Occipital lobe (tissue), 2 donors: ENCODE results near the gene TNIP1. TPM values are rescaled to one million over a fixed set of nuclear protein-coding genes. Genes with fewer than 3 reads are reported as not detected.

Experiments
- DNase-seq: peaks from one replicate; lab custom pipeline; 2025; lab: John Stamatoyannopoulos, UW
- total RNA-seq: library from RNA; depleted of rRNA; stranded (reverse); fragments of >200 nt; gene quantifications from one replicate; pipeline ENCODE4 v1.2.3, GENCODE V29; 2014

Gene TNIP1
- total RNA-seq, 1 donor from 2014 or later: 18.1 TPM

DNA sequence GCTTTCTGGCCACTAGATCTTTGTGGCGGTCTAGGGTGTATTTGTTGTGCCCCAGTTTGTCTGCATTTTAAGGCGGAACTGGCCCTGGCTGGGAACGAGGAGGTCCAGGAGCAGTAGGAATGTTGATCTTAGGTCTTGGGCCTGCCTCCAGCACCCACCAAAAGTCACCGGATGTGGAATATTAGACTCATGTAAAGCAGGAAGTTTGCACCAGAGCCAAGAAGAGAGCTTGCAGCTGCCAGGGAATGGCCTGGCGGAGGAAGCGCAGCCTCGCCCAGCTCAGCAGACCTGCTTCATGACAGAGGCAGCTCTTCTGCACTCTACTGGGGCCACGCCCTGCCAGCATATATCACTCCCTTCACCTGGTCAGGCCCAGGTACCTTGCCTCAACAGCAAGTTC, 57.2 kb downstream of the TNIP1 start:
- no peak for DNase-seq

DNA sequence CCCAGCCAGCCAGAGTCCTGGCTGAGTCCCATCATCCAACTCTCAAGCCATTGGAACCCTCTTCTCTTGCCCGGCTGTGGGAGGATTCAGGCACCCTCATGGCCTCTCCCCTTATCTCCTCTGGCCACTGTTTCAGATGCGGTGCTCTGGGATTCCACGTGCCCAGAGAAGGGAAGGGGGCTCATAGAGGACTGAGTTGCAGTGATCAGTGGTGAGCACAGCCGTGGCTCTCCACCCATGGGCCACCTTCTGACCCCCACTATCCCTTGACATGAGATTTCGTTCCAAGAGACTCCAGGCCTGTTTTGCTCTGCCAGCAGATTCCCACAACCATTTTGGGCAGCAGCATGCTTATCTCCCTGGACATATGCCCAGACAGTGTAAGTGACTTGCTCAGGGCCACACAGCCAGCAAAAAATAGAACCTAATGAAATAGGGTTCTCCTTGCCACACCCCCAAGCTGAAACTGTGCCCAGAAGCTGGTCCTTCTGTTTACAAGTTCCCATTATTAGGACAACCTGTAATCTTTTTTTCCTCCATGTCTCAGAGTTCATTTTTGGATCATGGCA, 57.7 kb downstream of the TNIP1 start:
- no peak for DNase-seq

DNA sequence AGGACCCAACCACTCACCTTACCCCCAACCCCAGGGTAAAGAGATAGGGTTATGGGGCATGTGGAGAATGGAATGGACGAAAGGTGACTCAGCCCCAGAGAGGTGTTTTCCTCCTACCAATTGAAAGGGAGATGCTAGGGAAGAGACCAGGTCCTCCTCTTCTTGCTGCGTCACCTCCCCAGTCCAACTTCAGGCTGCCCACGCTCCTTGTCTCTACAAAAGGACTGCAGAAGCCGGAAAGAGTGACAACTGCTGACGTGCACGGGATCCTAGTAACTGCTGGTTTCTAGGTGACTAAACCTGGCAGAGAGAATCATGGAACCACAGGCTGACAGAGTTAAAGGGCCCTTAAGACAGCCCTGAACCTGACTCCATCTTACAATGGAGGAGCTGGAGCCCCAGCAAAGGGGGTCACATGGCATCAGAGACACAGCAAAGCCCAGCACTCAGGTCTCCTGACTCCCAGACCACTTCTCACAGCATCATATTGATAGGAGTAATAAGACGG, 58.3 kb downstream of the TNIP1 start:
- DNase-seq: peak; percentile 25

DNA sequence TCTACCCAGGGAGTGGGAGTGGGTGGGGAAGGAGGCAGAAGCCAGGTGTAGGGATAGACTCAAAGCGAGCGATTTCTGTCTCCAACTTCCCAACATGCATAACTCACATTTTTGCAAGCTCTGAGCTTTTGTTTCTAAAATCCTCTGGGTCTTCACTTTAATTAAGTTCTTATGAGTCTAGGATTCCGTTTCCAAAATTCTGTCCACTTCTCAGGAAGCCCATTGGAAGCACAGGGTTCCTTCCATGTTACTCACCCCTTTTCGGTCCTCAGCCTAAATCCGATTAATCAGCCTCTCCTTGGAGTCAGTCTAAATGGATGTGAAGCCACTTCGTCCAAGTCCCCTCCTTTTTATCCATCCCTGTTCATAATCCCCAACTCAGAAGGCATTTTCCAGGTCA, 59.1 kb downstream of the TNIP1 start:
- no peak for DNase-seq

DNA sequence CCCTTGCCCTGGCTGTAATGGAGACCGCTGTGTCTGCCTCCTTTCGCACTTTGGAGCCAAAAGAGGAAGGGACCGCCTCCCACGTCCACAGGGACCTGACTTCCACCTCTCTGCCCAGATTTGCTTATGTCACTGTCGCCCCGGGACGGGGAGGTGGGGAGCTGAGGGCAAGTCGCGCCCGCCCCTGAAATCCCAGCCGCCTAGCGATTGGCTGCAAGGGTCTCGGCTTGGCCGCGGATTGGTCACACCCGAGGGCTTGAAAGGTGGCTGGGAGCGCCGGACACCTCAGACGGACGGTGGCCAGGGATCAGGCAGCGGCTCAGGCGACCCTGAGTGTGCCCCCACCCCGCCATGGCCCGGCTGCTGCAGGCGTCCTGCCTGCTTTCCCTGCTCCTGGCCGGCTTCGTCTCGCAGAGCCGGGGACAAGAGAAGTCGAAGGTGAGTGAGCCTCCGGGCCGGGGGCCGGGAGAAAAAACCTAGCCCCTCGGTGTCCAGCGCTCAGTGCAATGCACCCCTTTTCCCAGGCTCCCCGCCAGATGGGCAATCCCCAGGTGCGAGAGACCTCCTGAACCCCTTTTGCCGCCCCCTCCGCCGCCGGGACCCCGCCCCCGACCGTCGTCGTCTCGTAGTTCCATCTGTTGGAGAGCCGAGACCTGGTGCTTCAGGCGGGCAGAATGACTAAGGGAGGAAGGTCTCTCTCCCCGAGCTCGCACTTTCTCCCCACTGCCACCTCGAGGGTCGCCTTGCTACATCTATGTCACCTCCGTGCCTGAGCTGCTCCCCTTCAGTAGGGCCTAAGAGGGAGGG, 60.3 kb downstream of the TNIP1 start, which contains the start of gene GPX3:
TSS of gene GPX3 (plus strand) at position 288 of the 807 bp plus-strand sequence. CDS start at position 352, 64 bp downstream.
- peak; percentile 60 for DNase-seq

DNA sequence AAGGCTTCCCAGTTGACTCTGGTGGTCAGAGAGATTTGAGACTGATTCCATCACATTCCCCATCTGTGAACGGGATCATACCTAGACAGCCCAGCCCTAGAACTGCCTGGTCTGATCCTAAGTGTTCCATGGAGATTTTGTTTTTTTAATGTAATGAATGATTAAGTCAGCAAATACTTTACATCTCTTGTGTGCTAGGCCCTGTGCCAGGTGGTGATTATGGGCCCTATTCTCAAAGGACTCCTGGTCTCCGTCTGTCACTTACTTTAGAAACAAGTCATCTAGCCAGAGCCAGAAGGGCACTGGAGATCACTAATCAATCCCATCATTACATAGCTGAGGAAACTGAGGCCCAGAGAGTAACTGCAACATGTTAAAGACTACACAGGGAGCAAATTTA, 61.5 kb downstream of the TNIP1 start:
- no peak for DNase-seq

DNA sequence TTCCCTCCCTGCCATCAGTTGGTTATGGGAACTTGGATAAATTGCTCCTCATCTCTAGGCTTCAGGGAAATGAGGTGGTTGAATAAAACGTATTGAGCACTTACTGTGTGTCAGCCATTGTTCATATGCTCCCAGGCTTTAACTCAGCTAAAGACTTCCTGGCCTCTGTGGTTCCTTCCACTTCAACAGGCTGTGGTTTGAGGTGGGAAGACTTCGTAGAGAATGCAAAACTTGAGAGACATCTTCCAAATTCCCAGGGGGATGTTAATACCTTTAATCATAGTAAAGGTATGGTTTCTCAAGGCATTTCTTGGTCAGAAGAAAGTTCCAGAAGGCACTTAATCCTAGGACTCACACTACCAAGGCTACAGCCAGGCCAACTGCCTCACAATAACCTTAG, 62.0 kb downstream of the TNIP1 start:
- no peak for DNase-seq

DNA sequence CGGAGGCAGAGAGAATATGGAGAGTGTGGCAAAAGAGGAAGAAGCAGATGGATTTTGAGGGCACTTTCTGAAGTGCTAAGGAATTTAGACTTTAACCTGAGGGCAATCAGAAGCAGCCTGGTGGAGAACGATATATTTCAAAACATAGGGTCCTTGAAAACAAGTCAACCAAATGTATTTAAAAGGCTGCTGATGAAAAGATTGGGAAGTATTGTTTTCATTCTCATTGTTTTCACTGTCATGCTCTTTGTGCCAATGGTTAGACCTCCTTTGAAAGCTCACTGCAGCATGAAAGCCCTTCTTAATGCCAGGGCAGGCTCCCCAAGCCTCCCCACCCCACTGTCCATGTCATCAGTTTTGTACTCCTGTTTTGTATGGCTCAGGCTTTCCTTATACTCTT, 62.9 kb downstream of the TNIP1 start:
- no peak for DNase-seq

DNA sequence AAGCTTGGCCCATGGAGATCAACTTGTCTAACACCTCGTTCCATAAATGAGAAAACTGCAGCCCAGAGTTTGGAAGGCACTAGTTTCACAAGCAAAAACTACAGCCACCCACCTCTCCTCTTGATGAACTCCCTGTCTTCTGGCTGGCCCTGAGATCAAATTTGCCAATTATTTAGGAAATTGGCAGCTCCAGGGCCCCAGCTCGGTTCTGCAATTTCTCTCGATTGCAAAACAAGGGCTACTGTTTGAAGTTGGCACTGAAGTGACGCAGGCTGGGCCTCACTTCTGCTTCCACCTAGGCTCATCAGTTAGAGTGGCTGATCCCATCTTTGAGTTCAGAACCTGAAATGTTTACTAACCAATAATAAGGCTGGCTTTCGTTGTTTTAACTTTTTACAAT, 64.1 kb downstream of the TNIP1 start:
- DNase-seq: no peak

DNA sequence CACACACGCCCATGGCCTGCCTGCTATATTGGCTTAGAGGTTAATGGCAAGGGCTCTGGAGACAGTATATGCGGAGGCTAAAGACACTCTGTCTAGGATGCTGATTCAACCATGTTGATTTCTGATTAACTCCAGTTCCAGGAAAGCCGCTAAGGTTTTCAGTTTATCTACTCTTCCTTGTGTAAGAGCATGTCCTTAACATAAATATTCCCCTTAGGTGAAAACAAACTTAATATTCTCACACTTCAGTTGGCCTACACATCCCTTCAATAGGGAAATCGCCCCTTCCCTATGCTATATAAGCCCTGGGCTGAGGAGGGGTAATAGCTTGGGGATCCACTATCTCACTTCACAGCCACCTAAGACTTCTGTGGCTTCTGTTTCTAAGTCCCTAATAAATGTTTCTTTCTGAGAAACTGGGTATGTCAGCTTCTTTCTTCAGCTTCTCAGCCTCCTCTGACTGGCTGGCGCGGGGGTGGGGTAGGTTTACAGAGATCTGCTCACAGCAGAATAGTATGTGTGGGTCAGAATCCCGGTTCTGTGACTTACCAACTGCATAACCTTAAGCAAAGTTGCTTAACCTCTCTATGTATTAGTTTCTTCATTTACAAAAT, 64.8 kb downstream of the TNIP1 start:
- DNase-seq: no peak

DNA sequence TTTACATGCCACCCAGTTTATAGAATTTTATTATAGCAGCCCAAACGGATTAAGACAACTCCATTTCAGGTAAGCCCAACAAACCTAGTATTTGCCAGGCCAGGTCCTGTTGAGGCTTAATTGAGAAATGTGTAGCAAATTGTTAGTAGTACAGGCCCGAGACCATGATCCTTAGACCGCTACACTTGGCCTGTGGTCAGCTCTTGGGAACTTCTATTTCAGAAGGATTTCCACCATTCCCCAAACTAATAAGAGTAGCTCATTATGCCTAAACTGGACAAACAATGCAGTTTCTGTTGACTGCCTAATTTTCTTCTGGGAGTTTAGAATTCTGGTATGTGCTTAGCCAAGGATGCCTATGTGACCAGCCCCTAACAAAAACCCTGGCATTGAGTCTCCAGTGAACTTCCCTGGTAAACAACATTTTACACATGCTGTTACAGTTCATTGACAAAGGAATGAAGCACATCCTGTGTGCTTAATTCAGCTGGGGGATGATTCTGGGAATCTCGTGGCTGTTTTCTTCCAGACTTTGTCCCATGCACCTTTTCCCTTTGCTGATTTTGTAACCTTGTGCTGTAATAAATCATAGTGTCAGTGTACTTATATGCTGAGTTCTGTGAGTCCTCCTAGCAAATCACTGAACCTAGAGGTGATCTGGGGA, 66.0 kb downstream of the TNIP1 start:
- no peak for DNase-seq

DNA sequence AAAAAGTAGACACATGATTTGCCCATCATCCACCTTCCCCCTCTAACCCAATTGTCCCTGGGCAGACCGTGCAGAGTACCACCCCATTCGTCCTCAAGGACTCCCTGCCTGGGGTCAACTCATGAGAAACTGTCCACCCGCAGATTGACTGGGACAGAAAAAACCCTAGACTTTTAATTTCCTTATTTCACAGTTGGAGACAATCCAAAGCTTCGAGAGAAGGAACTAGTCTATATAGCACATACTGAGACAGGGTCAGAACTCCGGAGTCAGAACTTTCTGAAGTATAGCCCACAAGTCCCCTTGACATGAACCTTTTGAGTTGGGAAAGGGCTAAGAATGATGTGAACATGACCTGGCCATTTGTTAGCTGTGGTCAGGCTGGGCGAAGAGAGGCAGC, 68.0 kb downstream of the TNIP1 start:
- DNase-seq: no peak

DNA sequence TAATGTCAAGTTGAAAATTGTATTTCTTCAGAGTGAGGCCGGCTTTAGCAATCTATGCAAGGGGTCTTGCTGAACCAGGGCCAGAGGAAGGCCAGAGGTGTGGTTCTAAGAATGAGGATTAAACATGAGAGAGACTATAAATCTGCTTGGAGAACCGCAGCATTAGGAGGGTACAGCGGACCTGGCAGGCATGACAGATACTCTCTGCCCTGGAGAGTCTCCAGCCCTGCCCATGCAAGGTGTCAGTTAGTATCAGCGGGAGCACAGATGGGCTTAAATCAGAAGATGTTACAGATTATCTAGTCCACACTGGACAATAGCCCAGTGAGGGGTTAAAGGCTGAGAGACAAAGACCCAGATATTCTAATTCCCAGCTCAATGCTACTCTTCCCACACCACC, 71.9 kb downstream of the TNIP1 start:
- no peak for DNase-seq

DNA sequence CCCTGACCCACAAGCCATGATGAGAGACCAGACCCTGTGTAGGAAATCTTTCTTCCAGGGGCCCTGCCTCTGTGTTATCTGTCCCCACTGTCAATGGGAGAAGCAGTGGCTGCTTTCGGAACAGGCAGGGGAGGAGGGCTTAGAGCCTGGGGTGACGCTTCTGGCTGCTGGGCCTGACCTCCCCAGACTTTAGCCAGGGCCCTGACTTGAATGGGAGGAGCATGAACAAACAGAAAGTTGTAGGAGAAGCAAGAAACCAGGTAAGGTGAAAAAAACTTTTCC, 72.7 kb downstream of the TNIP1 start:
- DNase-seq: no peak

DNA sequence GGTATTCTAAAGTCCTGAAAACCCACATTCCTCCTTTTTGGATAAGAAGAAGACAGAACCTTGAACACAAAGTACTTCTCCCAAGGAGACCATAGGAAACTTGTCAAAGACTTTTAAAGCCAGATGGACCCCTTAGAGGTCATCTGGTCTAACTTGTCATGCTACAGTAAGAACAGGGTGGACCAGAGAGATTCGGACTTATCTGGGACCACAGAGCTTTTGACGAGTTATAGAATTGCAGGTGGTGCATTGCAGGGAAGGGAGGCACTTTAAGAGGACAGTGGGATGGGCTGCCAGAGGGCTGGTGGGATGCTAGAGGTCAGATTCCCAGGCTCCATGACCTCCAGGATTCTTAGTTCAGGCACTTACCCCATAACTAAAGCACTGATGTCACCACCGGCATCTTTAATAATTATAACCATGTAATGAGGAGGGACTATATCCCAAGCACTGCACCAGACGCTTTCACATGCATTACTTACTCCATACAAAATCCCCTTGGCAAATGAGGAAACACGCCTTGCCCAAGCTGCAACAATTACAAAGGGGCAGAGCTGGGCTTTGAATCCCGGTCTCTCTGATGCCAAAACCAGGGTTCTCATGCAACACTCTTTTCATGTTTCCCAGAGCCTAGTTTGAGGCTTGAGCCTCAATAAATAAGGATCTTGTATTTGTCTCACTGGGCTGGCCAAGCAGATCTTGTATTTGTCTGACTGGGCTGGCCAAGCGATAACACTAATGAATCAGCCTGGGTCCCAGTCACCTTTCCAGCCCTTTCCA, 73.2 kb downstream of the TNIP1 start:
- DNase-seq: no peak

DNA sequence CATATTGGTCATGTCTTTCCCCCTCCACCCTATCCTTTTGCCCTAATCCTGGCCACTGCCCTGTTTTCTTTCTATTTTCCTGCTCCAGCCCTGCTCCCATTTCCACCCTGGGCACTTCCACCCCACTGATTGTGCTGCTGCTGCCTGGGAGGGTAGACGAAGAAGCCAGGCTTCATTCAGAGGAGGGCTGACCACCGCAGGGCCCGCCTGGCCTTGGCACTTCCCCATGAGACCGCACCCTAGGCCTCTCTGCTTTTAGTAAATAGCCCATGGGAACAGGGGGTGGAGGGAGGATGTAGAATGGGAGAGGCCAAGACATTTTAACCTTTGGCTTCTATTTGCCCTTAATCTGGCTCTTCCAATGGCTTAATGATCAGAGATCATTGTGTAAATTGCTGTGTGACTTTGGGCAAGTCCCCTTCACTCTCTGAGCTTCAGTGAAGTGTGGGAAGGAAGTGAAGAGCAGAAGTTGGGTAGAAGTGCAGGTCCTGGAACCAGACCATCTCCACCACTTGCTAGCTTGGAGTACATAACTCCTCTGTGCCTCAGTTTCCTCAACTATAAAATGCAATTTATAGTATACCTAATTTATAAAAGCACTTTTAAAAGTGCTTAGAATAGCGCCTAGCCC, 74.0 kb downstream of the TNIP1 start:
- DNase-seq: no peak

DNA sequence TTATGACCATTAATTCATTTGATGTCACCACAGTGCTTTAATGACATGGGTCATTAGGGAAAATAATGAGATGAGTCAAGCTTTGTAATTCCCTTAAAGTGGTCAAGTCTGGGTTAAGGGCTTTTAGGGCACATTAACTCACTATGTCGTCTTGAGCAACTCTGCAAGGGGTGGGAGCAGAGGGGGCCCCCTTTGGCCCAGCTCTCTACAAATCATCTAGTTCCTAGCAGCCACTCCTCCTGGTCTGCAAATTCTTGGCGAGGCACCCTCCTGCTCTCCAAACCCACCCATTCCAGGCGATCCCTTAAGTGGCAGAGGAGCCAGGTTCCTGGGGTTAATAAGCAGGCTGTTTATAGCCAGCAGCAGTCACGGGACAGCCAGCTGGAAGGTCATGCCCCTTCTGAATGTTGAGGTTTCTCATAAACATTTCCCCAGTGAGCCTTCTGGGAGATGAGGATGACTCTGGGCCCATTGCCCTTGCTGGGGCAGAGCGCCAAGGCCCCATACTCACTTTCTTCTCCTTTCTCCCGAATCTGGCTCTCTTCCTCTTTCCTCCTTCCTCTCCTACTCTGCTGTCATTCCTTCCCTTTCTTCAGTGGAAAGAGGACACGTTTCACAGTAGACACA, 74.8 kb downstream of the TNIP1 start:
- DNase-seq: no peak

DNA sequence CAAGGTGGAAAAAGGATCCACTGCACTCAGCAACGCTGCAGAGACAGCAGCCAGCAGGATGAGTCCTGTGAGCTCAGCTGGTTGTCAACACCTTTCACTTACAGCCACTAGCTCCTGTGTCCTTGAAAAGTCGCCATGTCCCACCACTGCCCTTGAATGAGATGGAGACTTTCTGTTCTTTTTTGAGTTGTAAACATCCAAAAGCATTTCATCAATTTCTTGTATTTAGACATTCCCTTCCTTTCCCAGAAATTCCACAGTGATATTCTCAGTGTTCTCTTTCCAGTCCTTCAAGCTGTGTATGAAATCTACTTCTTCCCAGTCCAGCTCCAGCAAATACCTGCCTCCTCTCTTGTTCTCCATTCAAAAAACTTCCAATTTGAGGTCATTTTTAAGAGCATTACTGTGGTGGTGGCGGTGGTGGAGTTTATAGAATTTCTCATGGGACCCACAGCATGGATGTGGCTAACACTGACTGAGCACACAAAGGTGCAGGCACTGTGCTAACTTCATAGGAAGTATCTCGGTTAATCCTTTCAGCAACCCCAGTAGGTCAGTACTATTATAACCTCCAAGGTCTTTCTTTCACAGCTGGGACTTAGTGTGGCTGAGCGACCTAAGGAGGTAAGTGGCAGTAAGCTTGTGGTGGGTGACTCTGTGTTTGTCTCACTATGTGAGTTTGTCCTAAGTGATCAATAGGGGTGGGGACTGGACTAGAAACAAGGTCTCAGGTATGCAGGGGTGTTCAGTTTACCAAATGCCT, 75.5 kb downstream of the TNIP1 start:
- no peak for DNase-seq

DNA sequence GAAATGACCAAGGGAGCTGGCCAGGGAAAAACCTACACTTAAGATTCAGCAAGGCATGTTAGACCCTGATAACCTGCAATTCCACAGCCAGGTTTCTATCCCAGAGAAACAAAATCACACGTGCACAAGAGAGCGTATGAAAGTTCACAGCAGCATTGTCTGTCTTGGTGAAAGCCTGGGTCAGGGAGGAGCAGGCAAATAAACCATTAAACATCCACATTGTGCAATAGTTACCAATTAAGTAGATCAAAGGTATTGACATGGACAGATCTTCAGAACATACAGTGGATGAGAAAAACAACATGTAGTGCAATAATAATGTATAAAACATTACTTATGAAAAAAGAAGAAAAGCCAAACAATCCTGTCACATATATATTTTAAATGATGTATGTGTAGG, 76.3 kb downstream of the TNIP1 start:
- DNase-seq: no peak

DNA sequence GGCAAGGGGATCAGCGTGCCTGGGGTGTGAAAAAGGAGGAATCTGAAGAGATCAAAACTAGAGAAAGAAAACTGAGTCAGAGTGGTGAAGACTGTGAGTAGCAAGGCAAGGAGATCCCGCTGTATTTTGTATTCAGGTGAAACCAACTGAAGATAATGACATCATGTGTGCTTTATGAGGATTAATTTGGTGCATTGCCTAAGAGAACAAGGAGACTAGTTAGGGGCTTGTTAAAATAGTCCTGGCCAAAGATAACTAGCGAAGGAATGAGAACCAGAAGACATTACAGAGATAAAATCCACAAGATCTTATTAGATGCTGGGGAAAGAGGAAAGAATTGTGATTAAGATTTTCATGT, 77.4 kb downstream of the TNIP1 start:
- no peak for DNase-seq
